Stimulated activated CD8-positive, alpha-beta memory T cell treated with anti-CD3 and anti-CD28 coated beads, Interleukin-15, amount 100 ng/mL, for 24 hours (primary cell): ENCODE results near the gene ACOT13.
"Not testable (repeated sequence)": the region's sequence is repeated elsewhere in the genome, so short reads cannot be mapped to it uniquely, and the experiment has no call there.

Experiments
- DNase-seq: peaks from one replicate; pipeline ENCODE4 v3.0.0-alpha.2; 2020; ENCODE audit warnings: low read depth

ACOT13 gene

DNA sequence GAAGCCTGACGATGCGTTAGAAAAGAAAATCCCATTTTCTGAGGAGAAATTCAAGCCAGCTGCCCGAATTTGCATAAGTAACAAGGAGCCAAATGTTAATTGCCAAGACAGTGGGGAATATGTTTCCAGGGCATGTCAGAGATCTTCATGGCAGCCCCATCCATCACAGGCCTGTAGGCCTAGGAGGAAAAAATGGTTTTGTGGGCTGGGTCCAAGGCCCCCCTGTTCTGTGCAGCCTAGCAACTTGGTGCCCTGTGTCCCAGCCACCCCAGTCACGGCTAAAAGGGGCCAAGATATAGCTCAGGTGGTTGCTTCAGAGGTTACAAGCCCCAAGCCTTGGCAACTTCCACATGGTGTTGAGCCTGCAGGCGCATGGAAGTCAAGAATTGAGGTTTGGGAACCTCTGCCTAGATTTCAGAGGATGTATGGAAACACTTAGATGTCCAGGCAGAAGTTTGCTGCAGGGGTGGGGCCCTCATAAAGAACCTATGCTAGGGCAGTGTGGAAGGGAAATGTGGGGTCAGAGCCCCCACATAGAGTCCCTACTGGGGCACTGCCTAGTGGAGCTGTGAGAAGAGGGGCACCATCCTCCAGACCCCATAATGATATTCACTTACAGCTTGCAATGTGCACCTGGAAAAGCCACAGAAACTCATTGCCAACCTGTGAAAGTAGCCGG, 64.7 kb downstream of the ACOT13 start:
- not testable (repeated sequence) for DNase-seq

DNA sequence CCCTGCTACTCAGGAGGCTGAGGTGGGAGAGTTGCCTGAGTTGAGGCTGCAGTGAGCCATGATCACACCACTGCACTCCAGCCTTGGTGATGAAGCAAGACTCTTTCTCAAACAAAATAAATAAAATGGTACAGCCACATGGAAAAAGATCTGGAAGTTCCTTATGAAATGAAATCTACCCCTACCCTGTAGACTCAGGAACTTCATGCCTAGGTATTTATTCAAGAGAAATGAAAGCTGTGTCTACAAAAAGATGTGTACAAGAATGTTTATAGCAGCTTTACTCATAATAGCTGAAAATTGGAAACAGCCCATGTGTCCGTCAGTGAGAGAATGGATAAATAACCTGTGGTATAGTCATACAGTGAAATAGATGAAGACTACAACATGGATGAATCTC, 67.3 kb downstream of the ACOT13 start:
- DNase-seq, result no peak

DNA sequence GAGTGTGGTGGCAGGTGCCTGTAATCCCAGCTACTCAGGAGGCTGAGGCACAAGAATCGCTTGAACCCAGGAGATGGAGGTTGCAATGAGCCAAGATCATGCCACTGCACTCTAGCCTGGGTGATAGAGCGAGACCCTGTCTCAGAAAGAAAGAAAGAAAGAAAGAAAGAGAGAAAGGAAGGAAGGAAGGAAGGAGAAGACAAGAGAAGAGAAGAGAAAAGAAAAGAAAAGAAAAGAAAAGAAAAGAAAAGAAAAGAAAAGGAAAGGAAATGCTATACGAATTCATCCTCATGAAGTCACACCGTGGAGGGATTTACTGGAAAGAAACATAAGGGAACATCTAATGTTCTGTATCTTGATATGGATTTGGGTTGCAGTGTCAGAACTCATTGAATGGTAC, 67.8 kb downstream of the ACOT13 start:
- not testable (repeated sequence) for DNase-seq

DNA sequence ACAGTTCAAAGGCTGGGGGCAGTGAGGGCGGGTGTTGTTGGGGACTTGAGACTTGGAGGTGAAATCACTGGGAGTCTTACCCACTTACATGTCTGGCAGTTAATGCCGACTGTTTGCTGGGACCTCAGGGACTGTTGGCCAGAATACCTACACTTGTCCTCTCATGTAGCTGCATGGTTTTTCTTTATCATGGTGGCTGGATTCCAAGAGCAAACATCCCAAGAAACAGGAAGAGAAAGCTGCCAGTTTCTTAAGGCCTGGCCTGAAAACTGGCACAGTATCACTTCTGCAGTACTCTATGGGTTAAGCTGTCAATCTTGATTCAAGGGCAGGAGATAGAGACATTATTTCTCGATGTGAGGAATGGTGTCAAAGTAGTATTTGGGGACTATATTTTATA, 71.9 kb downstream of the ACOT13 start:
- DNase-seq, result no peak

DNA sequence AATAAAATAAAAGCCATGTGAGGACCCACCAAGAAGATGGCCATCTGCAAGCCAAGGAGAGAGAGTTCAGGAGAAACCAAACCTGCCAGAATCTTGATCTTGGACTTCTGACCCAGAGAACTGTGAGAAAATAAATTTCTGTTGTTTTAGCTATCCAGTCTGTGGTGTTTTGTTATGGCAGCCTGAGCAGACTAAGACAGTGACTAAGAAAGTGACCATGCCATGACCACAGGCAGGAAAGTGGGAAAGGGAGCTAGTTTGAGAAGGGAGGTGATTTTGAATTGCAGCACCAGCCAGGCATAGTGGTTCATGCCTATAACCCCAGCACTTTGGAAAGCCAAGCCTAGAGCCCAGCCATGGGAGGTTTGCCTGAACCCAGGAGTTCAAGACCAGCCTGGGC, 74.0 kb downstream of the ACOT13 start:
- no peak for DNase-seq

DNA sequence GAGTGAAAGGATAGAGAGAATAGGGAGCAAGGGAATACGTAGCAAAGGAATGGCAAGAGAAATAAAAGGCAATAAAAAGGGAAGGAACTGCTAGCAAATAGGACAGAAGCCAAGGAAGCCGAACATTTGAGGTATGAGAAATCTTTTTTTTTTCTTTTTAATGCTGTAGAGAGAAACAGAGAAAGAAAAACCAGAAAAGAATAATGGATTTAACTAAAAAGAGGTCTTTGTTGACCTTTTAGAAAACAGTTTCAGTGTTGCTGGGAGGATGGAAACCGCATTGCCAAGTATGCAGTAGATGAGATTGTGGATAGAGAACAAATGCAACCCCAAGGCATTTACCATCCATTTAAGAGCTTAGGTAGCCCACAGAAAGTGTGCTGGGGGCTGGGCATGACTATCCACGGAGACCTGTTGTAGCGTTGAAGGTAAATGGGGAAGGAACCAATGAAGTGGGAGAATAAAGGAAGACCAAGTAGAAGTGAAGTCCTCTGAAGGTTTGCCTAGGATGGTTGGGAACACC, 75.4 kb downstream of the ACOT13 start:
- no peak for DNase-seq

DNA sequence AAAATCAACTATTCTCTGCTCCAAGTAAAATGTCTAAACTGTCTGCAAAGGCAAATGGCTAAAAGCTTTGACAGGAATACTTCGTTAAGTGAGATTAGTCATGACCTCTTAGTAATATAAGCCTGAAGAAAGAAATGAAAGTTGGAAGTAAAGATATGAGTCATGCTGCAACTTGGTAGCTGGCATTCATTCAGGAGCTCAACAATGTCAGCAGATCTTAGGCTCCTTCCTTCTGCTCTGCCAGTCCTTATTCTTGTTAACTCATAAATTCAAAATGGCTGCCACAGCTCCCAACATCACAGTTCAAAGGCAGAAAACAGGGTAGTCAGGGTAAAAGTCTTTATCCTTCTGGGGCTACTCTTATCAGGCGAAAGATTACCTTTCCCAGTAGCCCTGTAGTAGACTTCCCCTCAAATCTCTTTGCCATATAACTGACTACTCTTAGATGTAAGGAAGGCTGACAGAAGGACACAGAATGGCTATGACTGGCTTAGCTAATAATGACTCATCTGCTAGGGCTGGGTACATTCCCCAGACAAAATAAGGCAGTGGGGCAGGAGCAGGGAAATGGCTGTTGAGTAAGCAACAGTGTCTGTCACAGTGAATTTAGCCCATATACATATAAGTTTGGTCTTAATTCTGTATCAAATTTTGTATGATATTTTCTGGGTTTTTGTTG, 76.5 kb downstream of the ACOT13 start:
- DNase-seq, result no peak

DNA sequence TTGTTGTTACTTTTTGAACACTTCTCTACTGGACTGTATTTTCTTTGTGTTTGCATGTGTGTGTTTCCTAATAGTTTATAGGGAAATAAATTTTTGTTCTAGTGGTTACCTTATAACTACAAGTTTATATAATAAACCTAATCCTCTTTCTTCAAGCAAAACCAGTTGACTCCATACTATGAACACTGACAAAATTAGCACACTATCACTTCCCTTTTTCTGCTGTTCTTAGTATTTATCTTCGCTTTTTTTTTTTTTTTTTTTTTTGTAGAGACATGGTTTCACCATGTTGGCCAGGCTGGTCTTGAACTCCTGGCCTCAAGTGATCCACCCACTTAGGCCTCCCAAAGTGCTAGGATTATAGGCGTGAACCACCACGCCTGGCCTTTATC, 77.1 kb downstream of the ACOT13 start:
- DNase-seq, result no peak

DNA sequence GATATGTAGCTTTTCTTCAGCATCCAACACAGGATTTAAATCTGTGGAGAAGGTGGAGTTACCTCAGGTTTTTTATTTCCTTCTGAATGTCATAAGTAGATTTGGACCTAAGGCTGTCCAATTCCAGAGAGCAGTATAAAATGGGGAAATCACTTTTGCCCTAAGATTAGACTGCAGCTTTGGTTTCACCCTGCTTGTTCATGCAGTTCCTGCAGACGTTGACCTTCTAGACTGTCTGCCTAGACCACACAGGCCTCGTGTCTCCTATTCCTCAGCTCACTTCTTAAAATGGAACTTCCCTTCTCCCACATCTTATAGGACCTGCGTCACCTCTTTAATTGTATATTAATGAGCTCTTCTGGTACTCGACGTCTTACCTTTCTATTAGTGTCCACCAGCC, 78.0 kb downstream of the ACOT13 start:
- DNase-seq, result no peak

DNA sequence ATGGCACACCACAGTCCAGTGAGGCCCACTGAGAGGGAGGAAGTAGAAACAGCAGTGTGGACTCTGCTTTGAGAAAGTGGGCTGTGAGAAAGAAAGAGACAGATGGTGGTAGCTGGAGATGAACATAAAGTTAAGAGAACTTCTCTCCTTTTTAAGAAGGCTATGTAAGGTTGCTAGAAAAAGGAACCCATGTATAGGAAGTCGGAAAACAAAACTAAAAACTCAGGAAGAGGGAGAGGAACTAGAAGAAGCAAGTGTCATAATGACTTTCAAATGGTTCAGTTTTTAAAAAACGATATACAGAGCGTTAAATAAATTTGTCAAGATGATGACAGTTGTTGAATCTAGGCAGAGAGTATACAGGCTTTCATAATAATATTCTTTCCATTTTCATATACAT, 82.4 kb downstream of the ACOT13 start:
- DNase-seq, result no peak

DNA sequence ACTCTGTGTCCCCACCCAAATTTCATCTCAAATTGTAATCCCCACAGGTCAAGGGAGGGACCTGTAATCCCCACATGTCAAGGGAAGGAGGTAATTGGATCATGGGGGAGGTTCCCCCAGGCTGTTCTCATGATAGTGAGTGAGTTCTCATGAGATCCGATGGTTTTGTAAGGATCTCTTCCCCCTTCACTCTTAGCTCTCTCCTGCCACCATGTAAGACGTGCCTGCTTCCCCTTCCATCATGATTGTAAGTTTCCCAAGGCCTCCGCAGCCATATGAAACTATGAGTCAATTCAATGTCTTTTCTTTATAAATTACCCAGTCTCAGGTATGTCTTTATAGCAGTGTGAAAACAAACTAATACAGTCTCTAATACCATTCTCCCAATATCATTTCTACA, 84.0 kb downstream of the ACOT13 start:
- not testable (repeated sequence) for DNase-seq

DNA sequence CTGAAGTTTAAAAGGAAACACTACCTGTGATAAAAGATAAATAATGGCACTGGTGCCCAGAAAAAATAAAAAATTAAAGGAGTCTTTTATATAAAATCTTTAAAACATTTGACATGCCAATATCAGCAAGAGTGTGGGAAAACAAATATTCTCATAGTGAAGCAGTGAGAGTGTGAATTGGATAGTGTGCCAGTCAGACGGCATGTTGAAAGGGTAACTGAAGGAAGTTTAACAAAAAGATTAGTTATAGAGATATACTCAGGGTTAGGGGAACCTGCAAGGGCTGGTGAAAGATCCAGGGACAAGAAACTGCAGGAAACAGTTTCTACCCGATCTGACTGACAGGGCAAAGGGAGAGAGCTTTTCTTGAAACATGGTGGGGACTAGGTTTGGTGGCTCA, 85.6 kb downstream of the ACOT13 start:
- DNase-seq, result no peak

DNA sequence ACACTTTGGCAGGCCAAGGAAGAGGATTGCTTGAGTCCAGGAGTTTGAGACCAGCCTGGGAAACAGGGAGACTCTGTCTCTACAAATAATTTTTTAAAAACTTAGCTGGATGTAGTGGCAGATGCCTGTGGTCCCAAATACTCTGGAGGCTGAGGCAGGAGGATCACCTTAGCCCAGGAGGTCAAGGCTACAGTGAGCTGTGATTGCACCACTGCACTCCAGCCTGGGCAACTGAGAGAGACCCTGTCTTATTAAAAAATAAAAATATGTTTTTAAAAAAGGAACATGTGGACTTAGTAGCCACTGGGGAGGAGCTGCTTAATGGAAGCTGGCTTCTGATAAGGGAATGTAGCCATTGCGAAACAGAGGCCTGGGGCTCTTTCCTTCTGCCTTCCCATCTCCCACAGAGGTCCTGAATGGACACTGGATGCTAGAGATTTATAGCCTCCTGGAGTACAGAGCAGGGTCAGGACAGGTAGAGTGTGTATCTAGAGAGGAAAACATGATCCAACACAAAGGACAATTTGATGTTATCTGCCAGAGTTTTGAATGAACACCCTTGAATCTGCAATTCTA, 86.1 kb downstream of the ACOT13 start:
- no peak for DNase-seq

DNA sequence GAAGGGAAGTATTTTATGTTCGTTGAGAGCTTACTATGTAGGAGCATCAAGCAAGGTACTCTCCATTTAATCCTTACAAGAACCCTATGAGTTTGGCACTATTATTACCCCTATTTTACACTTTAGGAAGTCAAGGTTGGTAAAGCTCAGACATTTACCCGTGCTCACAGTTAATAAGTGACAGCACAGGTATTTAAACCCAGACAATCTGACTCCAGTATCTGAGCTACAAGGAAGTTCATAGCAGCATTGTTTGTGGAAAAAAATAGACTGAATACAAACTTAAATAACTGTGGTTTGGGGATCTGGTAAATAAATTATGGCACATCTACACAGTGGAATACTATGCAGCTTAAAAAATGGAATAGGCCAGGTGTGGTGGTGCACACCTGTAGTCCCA, 86.7 kb downstream of the ACOT13 start:
- DNase-seq, result no peak

DNA sequence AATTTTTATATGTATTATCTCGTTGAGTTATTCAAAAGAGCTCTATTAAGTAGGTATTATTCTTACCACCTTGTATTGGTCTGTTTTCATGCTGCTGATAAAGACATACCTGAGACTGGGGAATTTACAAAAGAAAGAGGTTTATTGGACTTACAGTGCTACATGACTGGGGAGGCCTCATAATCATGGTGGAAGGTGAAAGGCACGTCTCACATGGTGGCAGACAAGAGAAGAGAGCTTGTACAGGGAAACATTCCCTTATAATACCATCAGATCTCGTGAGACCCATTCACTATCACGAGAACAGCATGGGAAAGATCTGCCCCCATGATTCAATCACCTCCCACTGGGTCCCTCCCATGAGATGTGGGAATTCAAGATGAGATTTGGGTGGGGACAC, 87.5 kb downstream of the ACOT13 start:
- DNase-seq, result not testable (repeated sequence)
